Esophagus mucosa (tissue), 1 donor: Measurements from ENCODE around the gene EEF2KMT. TPM values are rescaled to one million over a fixed set of nuclear protein-coding genes. Genes with fewer than 3 reads are reported as not detected.
"Not testable (repeated sequence)": the region's sequence is repeated elsewhere in the genome, so short reads cannot be mapped to it uniquely, and the experiment has no call there.

ENCODE experiments used
- ATAC-seq: fragments of 200-7000 bp; cut with Tn5 transposase; one replicate; pipeline ENCODE4 v1.9.1; 2020
- total RNA-seq: library from RNA; stranded (reverse); gene quantifications from one replicate; pipeline ENCODE4 v1.2.4, GENCODE V29; 2023
- donor health status: DM: yes; HTN: yes; CAD: no.

The EEF2KMT gene
- total RNA-seq, 1 donor from 2014 or later, result 9.0 TPM

GRCh38 chr16:5095145-5095830 lies 2.3 kb downstream of the EEF2KMT start:
- ATAC-seq, result not testable (repeated sequence)

- ATAC-seq, result not testable (repeated sequence)
These were observed 3.8 kb downstream of the EEF2KMT start for GRCh38 chr16:5093746-5094145.

- ATAC-seq, result not testable (repeated sequence)
These were observed 4.5 kb downstream of the EEF2KMT start for GRCh38 chr16:5093081-5093480.

DNA sequence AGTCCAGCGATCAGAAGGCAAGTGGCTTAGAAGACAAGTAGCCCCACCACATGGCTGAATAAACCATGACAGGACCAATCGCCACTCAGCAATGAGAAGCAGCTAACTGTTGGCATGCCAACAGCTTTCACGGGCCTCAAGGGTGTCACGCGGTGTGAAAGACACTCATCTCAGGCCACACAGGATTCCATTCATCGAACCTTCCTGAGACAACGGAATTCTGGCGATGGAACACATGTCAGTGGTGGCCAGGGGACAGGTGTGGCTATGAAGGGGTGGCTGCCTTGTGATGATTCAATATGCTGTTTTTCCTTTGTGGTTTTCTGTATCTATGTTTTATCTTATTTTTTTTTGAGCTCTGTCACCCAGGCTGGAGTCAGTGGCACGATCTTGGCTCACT lies 7.0 kb downstream of the EEF2KMT start:
- ATAC-seq, result not testable (repeated sequence)

GRCh38 chr16:5089911-5090555 lies 7.6 kb downstream of the EEF2KMT start:
- not testable (repeated sequence) for ATAC-seq

- not testable (repeated sequence) for ATAC-seq
These were observed 8.7 kb downstream of the EEF2KMT start for GRCh38 chr16:5088936-5089335.

GRCh38 chr16:5088086-5088790 lies 9.4 kb downstream of the EEF2KMT start:
- not testable (repeated sequence) for ATAC-seq

- not testable (repeated sequence) for ATAC-seq
These were observed 11.9 kb downstream of the EEF2KMT start for GRCh38 chr16:5085716-5086115.

DNA sequence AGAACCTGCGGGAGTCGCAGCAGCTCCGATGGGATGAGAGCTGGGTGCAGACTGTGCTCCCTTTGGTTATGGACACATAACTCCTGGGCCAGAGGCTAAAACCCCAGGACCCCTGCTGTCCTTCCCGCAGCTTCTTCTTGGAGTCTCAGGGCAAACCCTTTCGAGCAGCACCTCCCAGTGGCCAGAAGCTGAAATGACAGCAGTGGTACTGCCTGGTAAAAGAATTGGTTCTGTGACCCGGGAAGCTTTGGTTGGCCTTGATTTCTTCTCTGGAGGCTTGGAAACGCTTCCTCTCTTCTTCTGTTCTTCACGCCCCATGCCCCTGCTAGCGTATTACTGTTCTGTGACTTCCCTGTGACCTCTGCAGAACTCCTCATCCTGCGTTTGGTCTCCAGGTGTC lies 12.8 kb downstream of the EEF2KMT start:
- ATAC-seq, result not testable (repeated sequence)

- ATAC-seq, result not testable (repeated sequence)
These were observed 13.4 kb downstream of the EEF2KMT start for GRCh38 chr16:5084099-5084731.

DNA sequence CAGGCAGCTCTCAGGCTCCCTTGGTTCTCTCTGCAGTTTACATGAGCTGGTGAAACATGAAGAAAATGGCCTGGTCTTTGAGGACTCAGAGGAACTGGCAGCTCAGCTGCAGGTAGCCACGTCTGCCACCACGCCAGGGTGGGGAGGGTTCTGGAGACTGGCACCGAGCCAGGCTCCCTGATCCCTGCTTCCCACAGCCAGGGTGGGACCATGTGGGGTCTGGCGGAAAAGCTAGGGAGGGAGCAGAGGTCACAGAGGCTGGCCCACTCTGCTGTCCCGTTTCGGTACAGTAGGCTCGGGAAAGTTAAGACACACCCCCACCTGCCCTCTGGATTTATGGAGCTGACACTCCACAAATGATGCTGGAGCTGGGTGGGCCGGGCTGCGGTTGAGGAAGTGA lies 13.9 kb downstream of the EEF2KMT start:
- not testable (repeated sequence) for ATAC-seq

- not testable (repeated sequence) for ATAC-seq
These were observed 16.6 kb downstream of the EEF2KMT start for GRCh38 chr16:5080996-5081395.

- ATAC-seq, result not testable (repeated sequence)
These were observed 17.1 kb downstream of the EEF2KMT start for GRCh38 chr16:5080461-5080860.

GRCh38 chr16:5078626-5079025 lies 19.0 kb downstream of the EEF2KMT start:
- no peak for ATAC-seq

DNA sequence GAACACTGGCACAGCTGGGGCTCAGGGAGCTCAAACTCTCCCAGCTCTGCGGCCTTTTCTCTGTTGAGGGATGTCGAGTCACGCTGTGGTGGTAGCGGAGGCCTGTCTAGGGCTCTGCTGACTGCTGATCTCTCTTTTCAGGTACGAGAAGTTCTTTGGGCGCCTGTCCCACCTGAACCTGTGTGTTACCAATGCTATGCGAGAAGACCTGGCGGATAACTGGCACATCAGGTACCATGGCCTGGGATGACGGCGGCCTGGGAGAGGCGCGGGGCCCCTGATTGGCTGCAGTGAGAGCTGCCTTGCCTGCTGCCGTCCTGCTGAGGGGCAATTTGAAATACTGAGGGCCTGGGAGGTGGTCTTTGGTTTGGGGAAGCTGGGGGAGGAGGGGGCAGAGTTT lies 20.3 kb downstream of the EEF2KMT start:
- no peak for ATAC-seq

DNA sequence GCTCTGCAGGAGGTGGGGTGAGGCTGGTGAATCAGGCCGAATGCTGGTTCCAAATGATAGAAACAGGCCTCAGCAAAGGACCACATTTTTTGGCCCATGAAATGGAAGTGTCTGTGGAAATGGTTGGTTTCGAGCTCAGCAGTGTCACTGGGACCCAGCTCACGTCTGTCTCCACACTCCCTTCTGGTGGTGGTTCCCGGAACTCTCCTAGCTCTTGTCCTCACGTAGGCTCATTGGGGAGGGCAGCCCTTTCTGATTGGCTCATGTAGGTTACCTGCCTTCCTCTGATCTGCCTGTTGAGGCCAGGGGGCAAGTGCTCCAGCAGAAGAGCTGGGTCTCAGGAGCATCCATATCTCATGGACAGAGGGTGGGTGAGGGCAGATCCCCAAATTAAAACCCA lies 22.0 kb downstream of the EEF2KMT start:
- no peak for ATAC-seq

DNA sequence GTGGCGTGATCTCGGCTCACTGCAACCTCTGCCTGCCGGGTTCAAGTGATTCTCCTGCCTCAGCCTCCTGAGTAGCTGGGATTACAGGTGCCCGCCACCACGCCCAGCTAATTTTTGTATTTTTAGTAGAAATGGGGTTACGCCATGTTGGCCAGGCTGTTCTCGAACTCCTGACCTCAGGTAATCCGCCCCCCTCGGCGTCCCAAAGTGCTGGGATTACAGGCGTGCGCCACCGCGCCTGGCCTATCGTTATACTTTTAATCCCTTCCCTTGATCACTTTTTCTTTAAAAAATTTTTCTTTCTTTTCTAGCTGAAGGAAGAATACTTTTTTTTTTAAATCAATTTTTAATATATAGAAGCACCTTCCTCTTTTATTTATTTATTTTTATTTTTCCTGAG lies 23.8 kb downstream of the EEF2KMT start:
- not testable (repeated sequence) for ATAC-seq

DNA sequence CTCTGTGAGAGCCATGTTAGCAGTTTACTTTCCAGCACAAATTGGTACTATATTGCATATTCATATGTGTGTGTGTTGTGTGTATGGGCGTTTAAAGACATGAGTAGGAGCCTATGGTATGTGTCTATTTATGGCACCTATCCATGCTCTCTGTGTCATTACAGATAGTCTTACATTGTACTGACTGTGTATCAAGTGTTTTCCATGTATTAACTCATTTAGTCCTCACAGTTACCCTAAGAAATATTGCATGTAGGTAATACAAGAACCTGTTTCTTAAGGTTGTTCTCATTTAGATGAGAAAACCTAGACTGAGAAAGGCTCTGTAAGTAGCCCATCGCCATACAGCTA lies 24.3 kb downstream of the EEF2KMT start:
- no peak for ATAC-seq

DNA sequence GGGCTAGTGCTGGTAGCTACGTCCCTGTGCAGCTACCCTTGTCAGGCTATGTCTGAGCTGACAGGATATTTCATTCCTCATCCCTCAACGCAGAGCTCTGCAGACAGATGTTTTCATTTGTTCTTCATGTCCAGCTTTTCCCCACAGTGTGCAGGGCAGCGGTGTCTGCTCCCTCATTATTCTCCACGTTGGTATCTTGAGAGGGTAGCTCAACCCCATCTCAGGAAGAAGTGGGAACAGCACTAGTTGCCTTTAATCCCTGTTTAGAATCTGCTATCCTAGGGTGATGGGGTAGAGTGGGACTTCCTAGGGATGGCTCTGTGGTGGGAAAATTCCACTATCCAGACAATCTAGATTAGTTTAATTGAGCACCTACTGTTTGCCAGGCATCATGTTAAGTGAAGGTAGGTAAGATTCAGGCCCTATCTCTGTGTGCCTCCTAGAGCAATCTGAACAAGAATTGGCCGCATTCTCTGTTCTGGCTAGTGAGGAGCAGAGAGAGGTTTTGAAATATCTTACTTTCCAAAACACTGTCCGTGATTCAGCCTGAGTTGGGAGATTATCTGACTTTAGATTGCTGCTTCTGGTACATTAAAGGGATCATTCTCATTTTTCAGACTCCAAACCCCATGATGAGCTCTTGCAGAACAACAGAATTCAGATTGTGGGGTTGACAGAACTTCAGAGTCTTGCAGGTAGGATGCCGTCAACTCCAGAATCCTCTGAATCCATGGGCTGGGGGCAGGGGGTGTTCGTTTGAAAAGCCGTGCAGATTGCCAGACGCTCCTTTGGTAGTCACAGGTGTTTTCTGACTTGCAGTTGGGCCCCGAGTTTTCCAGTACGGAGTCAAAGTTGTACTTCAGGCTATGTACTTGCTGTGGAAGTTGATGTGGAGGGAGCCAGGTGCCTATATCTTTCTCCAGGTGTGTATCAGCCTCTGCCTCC lies 25.0 kb downstream of the EEF2KMT start:
- ATAC-seq, result no peak

DNA sequence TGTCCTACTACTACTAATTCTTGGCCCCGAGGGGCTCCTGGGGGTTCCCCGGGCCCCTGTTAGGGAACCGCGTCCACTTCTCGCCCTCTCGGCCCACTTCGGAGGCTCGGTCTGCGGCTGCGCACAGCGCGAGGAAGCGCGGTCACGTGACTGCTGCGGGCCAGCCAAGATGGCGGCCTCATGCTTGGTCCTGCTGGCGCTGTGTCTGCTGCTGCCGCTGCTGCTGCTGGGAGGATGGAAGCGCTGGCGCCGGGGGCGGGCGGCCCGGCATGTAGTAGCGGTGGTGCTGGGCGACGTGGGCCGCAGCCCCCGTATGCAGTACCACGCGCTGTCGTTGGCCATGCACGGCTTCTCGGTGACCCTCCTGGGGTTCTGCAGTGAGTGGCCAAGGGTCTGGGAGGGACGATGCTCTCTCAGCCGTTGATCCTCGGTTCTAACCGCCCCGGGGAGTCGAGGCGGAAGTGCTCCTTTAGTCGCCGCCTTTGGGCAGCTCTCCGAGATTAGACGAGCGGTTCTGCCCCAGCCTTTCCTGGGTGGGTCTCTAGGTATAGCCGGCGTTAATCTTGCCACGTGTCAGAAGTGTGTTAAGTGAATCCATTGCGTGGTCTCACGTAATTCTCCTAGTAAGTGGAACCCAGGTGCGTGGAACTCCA lies 25.8 kb downstream of the EEF2KMT start, which contains the start of gene ALG1:
Gene ALG1, plus strand, starts transcription at position 163 of the 653 bp plus-strand sequence. Its CDS starts 7 bp downstream, at position 170.
- peak; percentile 91 for ATAC-seq

DNA sequence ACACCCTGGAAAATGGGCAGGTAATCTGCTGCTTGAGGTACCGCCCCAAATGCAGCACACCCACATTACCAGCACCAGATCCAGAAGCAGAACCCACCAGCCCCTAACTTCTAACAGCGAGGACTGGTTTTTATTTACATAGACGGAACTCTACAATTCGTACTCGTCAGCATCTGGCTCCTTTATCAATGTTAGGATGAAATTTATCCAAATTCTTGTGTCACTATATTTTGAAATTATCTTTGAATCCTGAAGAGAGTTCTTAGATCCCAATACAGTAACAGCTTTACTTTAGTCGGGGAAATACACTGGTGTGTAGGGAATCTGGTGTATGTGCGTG lies 26.3 kb downstream of the EEF2KMT start:
- ATAC-seq, result no peak
